HG03097 (cell line): ENCODE measurements around the gene NEUROD2.
"Not testable (repeated sequence)": the region's sequence is repeated elsewhere in the genome, so short reads cannot be mapped to it uniquely, and the experiment has no call there.

ENCODE experiments used
- ATAC-seq: cut with Tn5 transposase; IDR thresholded peaks from one replicate; pipeline ENCODE4 v1.9.1; 2021; ENCODE audit not compliant: unreplicated experiment, low FRiP score

NEUROD2 gene

DNA sequence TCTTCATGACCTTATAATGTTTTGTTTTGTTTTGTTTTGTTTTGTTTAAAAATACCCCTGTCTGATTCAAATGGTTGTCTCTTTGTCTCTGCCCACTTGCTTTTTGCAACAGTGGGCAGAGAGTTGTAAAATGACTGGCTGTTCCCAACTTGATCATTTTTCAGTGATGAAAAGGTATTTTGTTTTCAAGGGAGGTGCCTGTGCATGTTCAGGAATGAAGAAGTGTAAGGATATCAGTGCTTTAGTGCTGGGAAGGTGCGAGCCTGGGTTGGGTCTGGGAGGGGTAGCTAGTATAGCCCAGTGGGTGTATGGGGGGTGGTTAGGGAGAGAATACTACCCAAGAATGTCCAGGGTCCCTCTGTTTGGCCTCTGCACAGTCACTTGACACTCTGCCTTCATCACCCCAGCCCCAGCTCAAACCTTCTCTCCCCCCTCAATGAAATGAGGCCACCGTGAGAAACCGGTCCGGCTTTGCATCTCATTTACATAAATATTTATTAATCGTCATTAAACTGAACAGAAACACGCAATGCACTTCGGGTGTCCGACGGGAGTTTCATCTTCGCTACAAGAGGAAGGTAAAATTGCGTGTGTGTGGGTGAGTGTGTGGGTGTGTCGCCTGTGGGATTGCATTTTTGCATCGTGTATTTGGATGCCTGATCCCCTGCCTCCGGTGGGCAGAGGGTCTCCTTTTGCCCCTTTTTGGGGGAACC, 4.3 kb downstream of the NEUROD2 start:
- no peak for ATAC-seq

DNA sequence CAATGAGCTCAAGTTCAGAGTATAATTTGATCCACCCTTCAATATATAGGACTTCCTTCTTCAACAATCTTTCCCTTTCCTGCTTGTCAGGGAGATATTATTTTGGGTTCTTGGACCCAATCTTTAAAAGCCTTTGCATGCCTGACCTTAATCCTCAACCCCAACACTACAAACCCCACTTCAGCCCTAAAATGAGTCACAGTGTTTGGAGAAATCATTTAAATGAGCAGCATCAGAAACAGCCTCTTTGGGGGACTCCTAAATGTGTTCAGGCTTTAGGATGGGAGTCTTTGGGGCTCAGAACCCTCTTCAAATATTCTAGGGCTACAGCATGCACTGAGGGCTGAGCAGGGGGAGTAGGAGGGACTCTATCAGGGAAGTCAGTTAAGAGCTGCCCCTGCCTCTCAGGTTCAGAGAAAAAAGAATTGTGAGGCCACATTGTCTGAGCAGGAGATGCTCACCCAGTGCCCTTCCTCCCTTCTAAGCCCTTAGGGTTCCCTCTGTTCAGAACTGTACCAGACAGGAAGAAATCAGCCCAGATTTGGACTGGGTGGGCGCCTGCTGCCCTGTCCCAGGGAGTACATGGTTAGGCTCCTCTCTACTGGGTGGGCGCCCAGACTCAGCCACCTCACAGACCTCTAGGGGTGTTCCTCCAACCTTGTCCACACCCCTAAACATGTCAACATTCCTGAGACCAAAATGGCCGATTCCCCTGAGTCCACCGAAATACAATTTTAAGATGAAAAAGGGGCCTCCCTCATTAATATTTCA, 5.0 kb downstream of the NEUROD2 start:
- no peak for ATAC-seq

DNA sequence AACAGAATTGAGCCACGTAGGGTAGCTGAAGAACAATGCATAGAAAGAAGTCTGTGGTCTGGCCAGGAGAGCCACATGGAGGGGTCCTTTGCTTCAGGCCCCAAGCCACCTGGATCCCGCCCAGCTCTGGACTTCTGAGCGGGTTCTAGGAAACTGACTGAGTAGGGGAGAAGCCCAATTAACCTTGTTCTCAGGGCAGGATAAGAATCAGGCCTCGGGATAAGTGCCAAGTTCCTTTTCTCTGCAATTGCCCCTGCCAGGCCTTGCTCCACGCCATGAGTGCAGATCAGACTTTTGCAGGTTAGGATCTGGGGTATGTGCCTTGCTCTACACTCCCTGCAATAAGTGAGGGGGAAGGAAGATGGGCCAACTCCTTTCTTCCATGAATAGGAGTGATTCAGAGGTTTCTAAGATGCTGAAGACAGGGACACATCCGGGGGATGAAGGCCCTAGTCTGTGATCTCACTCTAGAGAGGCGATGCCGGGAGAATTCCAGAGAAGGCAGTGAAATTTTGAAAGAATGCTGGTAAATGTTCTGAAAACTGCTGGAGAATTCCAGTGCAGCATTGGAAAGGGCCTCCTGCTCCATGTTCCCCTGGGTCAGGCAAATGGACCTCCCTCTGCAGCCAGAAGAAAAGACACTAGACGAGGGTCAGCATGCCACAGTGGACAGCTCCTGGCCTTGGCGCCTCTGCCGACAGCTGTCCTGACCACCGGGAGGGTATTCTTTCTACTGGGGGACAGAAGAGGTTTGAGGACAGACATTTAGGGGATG, 5.8 kb downstream of the NEUROD2 start:
- no peak for ATAC-seq

DNA sequence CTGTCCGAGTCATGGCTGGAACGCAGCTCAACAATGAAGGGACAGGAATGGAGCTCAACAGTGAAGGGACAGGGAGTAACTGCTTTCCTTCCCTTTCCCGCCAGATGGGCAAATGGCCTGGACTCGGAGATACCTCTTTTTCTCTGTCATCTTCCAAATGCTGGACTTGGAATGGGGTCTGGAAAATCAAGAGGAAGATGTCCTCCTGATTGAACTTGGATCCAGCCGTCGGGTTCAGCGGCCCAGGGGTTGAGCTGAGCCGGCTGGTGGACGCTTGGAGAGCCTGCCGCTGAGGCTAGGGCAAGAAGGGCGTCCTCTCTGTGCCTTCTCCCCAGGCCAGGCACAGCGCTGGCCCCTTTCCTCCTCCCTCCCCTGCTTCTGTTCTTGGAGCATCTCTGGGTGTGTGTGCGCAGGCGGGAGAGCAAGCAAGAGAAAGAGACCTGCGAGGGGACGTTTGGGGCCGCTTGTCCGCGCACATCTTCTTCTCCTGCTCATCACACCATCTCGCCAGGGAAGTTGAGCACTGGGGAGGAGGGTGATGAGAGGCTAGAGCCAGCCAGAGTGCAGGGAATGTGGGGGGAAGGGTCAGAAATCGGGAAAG, 6.6 kb downstream of the NEUROD2 start:
- ATAC-seq = no peak

DNA sequence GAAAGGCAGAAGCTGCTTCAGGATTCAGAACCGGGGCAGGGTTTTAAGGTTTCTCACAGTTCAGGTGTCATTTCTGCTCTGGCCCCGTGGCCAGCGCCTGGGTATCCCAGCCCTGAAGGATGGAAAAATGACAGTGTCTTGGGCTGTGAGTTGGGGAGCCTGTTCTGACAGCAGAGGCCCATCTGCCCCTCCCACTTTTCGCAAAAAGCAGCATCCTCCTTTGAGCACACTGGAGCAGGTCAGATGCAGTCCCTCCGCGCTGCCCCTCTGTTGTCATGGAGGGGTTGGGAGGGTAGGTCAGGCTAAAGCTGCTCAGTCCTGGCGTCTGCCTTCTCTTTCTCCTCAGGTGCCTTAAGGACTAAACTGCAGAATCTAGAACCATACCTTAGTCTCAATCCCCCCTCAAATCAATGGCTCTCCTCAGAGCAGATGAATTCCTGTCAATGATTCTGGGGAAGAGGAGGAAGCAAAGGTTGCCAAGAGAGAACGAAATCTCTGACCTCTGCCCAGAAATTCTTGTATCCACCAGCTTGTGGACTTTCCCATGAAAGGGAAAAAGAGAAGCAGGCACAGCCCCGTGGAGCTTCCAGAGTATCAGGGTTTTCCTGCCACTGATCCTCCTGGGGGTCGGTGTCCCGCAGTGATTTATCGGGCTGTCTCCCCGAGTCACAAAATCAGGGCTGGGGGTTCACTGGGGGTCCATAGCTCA, 7.3 kb downstream of the NEUROD2 start:
- no peak for ATAC-seq

DNA sequence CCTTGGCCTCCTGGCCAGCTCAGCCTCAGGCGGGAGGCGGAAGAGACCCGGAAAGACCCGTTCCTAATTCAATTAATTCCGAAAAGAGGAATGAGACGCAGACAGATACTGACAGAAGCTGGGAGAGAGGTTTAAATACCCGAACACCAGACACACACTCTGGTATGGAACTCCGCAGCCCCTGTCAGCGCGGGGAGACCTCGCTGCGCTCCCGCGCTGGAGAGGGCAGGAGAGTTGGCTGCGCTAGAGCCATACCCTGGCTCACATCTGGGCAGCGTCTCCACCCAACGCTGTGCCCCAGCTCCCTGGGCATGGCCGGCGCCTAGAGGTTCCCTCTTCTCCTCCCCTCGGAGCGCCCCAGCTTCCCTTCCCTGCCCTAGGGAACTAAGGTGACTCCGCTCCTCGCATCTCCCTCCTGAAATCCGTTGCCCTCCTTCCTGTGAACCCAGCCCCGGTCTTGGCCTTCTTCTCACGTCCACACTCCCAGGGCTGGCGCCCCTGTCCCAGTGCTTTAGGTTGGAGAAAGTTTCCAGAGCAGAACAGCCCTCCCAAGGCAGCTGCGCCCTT, 8.0 kb downstream of the NEUROD2 start:
- ATAC-seq = no peak

DNA sequence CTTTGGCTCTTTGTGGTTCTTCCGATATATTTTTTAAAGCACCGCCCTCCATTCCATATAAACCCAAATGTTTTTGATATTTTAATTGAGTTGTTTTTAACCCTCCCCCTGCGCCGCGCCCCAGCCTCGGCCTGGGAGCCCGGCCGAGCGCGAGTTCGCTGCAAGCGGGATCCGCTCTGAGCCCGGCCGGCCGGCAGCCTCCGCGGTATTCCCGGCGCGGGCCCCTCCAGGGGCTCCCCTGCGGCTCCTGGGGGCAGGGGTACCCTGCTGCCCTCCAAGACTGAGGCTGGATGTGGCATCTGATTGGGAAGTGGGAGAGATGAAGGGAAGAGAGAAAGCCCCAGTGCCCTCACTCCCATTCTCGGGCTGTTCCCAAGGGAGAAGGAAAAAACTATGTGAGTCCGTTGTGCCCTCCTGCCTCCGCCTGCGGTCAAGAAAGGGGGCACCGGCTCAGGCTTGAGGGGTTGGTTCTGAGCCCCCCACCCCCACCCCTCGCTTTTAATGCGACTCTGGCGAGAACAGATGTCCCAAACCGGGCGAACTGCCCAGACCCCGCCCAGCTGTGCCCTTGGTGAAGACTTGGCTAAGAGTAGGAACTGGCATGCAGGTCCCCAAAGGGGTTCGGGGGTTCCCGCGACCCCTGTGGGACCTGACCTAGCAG, 8.6 kb downstream of the NEUROD2 start:
- ATAC-seq = no peak

DNA sequence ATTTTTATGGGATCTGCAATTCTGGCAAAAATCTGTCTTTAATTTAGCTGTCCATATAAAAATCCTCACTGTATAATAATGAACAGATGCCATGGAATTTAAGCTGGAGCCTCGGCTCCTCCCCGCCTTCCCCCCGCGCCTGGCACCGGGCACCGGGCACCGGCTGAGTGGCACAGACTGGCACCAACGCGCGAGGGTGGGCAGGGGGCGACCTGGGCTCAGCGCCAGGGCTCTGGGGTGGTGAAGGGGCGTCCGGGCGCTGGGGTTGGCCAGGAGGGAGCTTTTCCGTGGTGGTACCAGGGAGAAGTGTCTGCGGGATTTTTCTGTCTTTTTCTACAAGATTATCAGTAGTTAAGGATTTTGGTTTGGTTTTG, 9.1 kb downstream of the NEUROD2 start:
- no peak for ATAC-seq

DNA sequence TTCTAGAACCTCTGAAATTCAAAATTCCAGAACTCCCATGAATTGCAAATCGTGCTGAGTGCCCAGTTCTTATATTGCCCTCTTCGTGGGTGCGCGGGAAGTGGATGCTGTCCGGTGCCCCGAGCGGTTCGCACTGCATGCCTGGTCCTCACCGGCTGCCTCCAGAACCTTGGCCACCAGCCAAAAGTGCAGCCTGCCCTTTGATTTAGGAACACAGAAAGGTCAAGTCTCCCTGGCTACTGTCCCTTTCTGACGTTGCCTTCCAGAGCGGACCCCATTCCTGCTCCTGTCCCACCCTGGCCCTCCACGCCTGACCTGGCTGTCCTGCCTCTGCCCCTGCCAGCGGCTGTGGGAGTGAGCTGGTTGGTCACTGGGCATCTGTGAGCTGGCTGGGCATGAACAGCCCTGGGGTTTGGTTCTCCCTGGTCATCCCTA, 9.7 kb downstream of the NEUROD2 start:
- no peak for ATAC-seq

DNA sequence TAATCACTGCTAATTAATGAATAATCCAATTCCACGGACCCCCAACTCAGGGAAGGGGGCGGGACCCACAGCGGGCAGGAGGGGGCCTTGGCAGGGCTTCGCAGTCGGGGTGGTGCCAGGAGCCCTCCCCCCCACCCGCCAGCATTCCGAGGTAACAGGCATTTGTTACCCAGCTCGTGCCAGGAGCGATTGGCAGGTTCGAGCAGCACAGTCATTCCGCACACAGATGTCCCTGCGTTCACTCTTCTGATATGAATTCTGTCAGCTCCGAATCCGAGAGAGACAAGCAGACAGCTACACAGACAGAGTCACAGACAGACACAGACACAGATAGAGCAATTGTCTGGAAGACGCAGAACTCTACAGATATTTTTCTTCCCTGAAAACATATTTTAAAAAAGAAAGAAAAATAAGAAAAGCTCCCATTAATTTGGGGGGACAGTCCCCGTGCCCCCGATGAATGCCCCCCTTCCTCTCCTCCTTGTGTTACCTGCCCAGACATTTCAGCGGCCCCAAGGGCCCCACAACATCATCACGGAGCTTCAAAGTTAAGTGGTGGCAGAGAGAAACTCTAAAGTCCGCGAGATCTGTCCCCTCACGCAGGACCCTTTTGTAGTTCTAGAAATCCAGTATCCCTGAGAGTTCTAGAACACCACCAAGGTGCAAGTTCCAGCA, 10.2 kb downstream of the NEUROD2 start:
- ATAC-seq = no peak

DNA sequence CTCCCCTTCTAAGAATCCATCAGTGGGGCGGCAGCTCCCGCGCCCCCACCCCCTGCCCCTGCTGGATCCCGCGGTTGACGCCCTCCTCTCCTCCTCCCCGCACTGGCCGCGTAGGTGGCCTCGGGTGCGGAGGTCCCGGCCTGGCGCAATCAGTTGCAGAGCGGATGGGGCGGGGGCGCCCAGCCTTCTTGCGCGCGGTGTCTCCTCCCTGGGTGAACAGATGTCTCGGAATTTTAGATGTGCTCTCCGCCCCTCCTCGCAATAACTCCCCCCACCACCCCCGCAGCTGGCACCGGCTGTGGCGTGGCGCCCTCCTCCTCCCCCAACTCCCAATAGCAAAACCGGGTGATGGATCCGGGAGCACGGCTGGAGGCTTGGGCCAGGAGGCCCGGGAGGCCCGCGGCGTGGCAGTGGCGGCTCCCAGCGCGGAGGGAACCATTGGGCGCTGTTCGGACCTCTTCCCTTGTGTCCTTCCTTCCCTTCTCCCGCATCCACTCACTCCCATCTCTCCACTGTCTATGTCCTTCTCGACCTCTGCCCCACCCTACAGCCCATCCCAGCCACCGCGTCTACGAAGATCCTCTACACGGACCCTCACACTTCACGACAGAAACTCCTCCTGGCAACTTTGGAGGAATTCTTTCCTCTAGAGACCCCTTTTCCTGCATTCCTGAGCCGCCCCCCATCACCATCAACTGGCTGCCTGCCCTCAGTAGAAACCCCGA, 11.0 kb downstream of the NEUROD2 start:
- ATAC-seq = no peak

DNA sequence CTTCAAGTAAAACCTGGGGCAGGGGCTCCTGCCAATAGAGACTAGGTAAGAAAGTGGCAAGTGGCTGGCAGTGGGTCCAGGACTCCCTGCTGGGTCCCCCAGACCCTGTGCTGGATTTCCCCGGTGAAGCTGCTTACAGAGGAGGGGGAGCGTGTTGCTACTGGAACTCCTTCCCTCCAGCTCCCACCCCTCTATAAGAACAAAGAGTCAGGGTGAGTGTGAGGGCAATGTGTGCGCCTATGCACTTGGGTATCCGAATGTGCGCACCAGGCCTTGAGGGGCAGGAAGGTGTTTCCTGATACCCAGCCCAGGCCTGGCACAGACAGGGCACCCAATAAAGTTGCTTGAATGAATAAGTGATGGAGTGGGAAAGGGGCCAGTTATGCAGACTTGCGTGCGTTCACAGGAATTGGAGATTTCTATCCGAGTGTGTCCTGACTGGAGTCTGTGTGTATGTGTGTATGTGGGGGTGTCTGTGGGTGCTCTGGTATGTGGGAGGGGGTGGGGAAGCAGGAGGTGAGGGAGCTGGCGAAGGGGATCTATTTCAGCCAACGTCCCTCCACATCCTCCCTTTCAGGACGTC, 11.7 kb downstream of the NEUROD2 start:
- no peak for ATAC-seq

DNA sequence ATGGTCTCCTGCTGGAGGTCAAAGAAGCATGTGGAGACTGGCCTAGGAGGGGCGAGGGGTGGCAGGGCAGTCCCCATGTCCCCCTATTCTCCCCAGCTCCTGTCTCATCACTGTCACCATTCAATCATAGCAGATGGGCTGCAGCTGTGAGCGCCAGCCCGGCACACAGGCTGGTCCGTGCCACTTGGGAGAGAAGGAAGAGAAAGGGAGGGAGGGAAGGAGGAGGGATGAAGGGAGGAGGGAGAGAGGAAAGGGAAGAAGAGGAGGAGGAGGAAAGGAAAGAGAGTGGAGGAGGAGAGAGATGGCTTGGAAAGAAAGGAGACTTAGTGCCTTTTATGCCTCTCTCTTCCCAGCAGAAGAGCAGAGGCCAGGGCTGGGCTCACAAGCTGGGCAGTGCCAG, 12.4 kb downstream of the NEUROD2 start:
- ATAC-seq = no peak

DNA sequence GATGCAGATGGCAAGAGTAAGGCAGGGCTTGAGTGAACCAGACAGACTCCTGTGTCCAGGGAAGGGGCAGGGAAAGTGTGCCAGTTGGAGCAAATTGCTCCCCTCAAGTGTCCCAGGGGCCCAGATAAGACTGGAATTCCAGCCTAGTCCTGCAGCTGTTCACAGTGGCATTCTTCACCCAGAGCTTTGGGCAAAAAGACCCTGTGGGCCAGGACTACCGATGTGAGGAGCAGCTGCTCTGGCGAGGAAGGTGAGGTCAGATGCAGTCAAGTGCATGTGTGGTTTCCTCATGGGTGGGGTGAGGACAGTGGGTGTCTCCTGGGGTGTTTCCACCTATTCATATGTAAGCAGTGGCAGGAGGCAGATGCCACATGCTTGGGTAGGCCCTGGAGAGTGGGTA, 14.3 kb downstream of the NEUROD2 start:
- no peak for ATAC-seq

DNA sequence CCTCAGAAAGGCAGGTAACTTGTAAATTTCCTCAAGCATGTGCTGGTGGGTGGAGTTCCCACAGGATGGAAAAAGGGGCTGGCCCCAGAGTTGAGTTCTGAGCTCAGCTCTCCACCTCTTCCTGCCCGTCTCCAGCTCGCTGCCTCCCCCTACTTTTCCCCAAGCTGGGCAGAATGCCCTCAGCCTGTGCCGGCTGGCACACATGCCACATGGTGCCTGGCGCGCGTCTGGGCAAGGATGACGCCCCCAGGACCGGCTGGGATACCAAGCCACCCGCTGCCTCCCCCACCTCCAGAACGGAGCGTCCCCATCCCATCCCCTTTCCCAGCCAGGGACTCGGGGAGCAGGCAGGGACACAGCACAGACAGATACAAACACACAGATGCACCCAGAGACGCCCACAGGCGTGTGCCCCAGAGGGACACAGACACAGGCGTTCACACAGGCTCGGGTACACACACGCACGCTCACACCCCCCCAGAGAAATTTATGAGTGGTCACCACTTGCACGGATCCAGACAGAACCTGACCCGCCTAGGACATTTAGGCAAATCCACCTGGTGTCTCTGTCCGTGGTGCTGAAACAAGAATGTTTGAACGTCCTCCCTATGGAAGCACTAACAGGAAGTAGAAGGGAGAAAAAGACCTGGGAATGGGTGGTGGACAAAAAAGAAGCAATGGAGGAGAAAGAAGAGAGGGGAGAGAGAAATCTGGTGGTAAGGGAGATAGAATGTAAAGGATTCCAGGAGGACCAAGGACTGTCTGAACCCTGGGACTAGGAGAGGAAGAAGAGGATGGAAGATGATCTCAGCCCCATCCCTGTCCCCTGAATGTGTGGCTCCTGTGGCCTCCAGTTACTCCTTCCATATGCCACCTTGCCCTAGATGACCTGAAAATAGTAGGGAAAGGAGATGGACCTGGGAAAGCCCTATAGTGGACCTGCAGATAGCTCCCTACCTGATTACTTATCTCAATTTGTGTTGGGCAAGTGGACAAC, 15.5 kb downstream of the NEUROD2 start:
- ATAC-seq = no peak

DNA sequence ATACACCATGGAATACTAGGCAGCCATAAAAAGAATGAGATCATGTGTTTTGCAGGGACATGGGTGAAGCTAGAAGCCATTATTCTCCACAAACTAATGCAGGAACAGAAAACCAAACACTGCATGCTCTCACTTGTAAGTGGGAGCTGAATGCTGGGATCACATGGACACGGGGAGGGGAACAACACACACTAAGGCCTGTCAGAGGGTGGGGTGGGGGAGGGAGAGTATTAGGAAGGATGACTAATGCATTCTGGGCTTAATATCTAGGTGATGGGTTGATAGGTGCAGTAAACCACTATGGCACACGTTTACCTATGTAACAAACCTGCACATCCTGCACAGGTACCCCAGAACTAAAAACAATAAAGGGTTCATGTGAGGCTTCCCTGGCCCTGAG, 17.5 kb downstream of the NEUROD2 start:
- ATAC-seq = not testable (repeated sequence)

DNA sequence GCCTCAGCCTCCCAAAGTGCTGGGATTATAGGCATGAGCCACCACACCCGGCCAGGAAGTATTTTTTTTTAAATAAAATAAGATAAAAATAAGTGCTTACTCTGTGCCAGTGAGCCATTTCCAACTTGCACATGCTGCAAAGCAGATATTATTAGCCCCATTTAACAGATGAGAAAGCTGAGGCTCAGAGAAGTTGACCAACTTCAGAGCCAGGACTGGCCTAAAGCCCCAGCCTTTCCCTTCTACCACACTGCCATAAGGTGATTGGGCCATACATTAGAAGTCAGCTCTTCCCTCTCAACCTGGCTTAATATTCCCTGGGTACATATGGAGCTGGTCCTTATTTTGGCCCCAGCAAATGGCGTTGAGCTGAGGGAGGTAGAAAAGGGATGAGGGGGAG, 25.1 kb downstream of the NEUROD2 start:
- no peak for ATAC-seq
